SK-N-SH (cell line): ENCODE results near the gene SPDYE3. TPM values are rescaled to one million over a fixed set of nuclear protein-coding genes. Genes with fewer than 3 reads are reported as not detected.

Experiments used
- CTCF ChIA-PET: fragments of 300-600, 350-600 bp; formaldehyde crosslinking; extraction: SDS; loops from one replicate; lab custom pipeline; 2021; lab: Yijun Ruan, JAX
- POLR2A ChIA-PET: fragments of 350-600 bp; sonication (Branson Sonifier 250); formaldehyde crosslinking; extraction: SDS; loops from one replicate; lab custom pipeline; 2020; ENCODE audit warnings: antibody characterized with exemption, inconsistent platforms; lab: Yijun Ruan, JAX
- DNase-seq: peaks from one replicate; pipeline ENCODE4 v3.0.0; 2012
- H2AFZ ChIP-seq: fragments of 200-600 bp; sonication (generic); 2 replicates; pipeline ENCODE4 v1.8.1; 2016; ENCODE audit warnings: antibody characterized with exemption, mild to moderate bottlenecking, low read depth
- H3F3A ChIP-seq: fragments of 200-600 bp; sonication (generic); replicated peaks from 2 replicates; pipeline ENCODE3; 2016; ENCODE audit warnings: antibody characterized with exemption, mild to moderate bottlenecking; ENCODE audit not compliant: insufficient read depth
- H3K27ac ChIP-seq, 2 experiments: fragments of 200-500 bp in 1 of 2; fragments of 200-600 bp in 1 of 2; sonication (Bioruptor generic) in 1 of 2; sonication (generic), shearing (Covaris generic) in 1 of 2; 2 replicates each; pipeline versions ENCODE4 v1.5.1 to v1.6.1; 2014 to 2016; ENCODE audit warnings: low read depth in 2 of 2, inconsistent platforms in 1 of 2, low read length in 1 of 2, mild to moderate bottlenecking in 1 of 2, mixed read lengths in 1 of 2
- H3K27me3 ChIP-seq: fragments of 200-600 bp; sonication (generic), shearing (Covaris generic); 2 replicates; pipeline ENCODE4 v1.6.1; 2016; ENCODE audit warnings: mixed run types; ENCODE audit not compliant: insufficient read depth
- H3K36me3 ChIP-seq, 2 experiments: fragments of 200-500 bp in 1 of 2; fragments of 200-600 bp in 1 of 2; sonication (Bioruptor generic) in 1 of 2; sonication (generic) in 1 of 2; replicated peaks in 1 of 2; 2 replicates each; pipeline versions ENCODE3 to v1.5.1; 2014 to 2016; ENCODE audit warnings: low read length in 1 of 2, mild to moderate bottlenecking in 1 of 2; ENCODE audit not compliant: insufficient read depth in 2 of 2, control insufficient read depth in 1 of 2
- H3K4me1 ChIP-seq, 2 experiments: fragments of 200-500 bp in 1 of 2; fragments of 200-600 bp in 1 of 2; sonication (Bioruptor generic) in 1 of 2; sonication (generic), shearing (Covaris generic) in 1 of 2; 2 replicates each; pipeline versions ENCODE4 v1.5.1 to v1.6.1; 2014 to 2016; ENCODE audit warnings: low read depth in 1 of 2, low read length in 1 of 2, mixed run types in 1 of 2; ENCODE audit not compliant: insufficient read depth in 2 of 2, control insufficient read depth in 1 of 2
- H3K4me2 ChIP-seq: fragments of 200-600 bp; sonication (generic), shearing (Covaris generic); 2 replicates; pipeline ENCODE4 v1.6.1; 2017; ENCODE audit warnings: mixed run types
- H3K4me3 ChIP-seq, 2 experiments: fragments of 200-500 bp in 1 of 2; fragments of 200-600 bp in 1 of 2; sonication (Bioruptor generic) in 1 of 2; sonication (generic), shearing (Covaris generic) in 1 of 2; 2 replicates each; pipeline versions ENCODE4 v1.5.1 to v1.8.1; 2014 to 2016; ENCODE audit warnings: low read depth in 2 of 2, inconsistent platforms in 1 of 2, low read length in 1 of 2, mild to moderate bottlenecking in 1 of 2, mixed read lengths in 1 of 2, moderate library complexity in 1 of 2
- H3K79me2 ChIP-seq: fragments of 200-600 bp; sonication (generic); 2 replicates; pipeline ENCODE4 v1.8.1; 2017; ENCODE audit warnings: mild to moderate bottlenecking; ENCODE audit not compliant: insufficient read depth
- H3K9ac ChIP-seq: fragments of 200-600 bp; sonication (generic); 2 replicates; pipeline ENCODE4 v1.6.1; 2017; ENCODE audit warnings: mixed run types
- H3K9me2 ChIP-seq: fragments of 200-600 bp; sonication (generic); 2 replicates; pipeline ENCODE4 v1.6.1; 2017; ENCODE audit warnings: mixed run types
- H3K9me3 ChIP-seq: fragments of 200-600 bp; sonication (generic); 2 replicates; pipeline ENCODE4 v1.6.1; 2017; ENCODE audit warnings: mixed run types, mild to moderate bottlenecking, moderate library complexity
- H4K20me1 ChIP-seq: fragments of 200-600 bp; sonication (generic); 2 replicates; pipeline ENCODE4 v1.6.1; 2017; ENCODE audit warnings: mild to moderate bottlenecking, mixed run types; ENCODE audit not compliant: insufficient read depth
- CHD2 ChIP-seq: fragments of 150-350 bp; IDR thresholded peaks from 2 replicates; pipeline ENCODE4 v1.6.1; 2018; ENCODE audit warnings: low read length; ENCODE audit not compliant: partially characterized antibody
- EP300 ChIP-seq, 2 experiments: IDR thresholded peaks; 2 replicates each; pipeline versions ENCODE4 v1.4.0 to v1.6.1; 2012; ENCODE audit warnings: borderline replicate concordance in 1 of 2, low read depth in 1 of 2, low read length in 1 of 2
- EZH2phosphoT487 ChIP-seq: fragments of 200-600 bp; sonication (generic); IDR thresholded peaks from 2 replicates; pipeline ENCODE4 v1.6.1; 2017; ENCODE audit warnings: low read depth, mixed run types, mild to moderate bottlenecking, antibody characterized with exemption, moderate library complexity, borderline replicate concordance
- FOSL2 ChIP-seq: IDR thresholded peaks from 2 replicates; pipeline ENCODE4 v1.4.0; 2012; ENCODE audit warnings: low read depth, mild to moderate bottlenecking, moderate library complexity, borderline replicate concordance
- FOXM1 ChIP-seq: IDR thresholded peaks from 2 replicates; pipeline ENCODE4 v1.4.0; 2012; ENCODE audit warnings: low read depth, mild to moderate bottlenecking
- GABPA ChIP-seq: IDR thresholded peaks from 2 replicates; pipeline ENCODE4 v1.4.0; 2012; ENCODE audit warnings: low read depth, mild to moderate bottlenecking
- GATA2 ChIP-seq: sonication (generic); formaldehyde crosslinking; IDR thresholded peaks from 2 replicates; pipeline ENCODE4 v1.5.0; 2020; ENCODE audit warnings: mild to moderate bottlenecking, missing genetic modification reagents
- MAX ChIP-seq: IDR thresholded peaks from 2 replicates; pipeline ENCODE4 v1.4.0; 2012; ENCODE audit warnings: low read depth
- MEF2A ChIP-seq: IDR thresholded peaks from 2 replicates; pipeline ENCODE4 v1.4.0; 2012; ENCODE audit warnings: low read depth, borderline replicate concordance
- MXI1 ChIP-seq: IDR thresholded peaks from 2 replicates; pipeline ENCODE4 v1.6.1; 2012; ENCODE audit warnings: mild to moderate bottlenecking, low read depth, low read length, improper control_type of control experiment
- NFIC ChIP-seq: IDR thresholded peaks from 2 replicates; pipeline ENCODE4 v1.4.0; 2012; ENCODE audit warnings: borderline replicate concordance
- POLR2AphosphoS5 ChIP-seq: IDR thresholded peaks from 2 replicates; pipeline ENCODE4 v1.6.1; 2012; ENCODE audit warnings: low read depth, low read length
- RCOR1 ChIP-seq: fragments of 150-350 bp; IDR thresholded peaks from 2 replicates; pipeline ENCODE4 v1.6.1; 2017; ENCODE audit warnings: antibody characterized with exemption, low read length
- RFX5 ChIP-seq: IDR thresholded peaks from 2 replicates; pipeline ENCODE4 v1.6.1; 2012; ENCODE audit warnings: mild to moderate bottlenecking, improper control_type of control experiment, low read length
- RXRA ChIP-seq: IDR thresholded peaks from 2 replicates; pipeline ENCODE4 v1.4.0; 2012; ENCODE audit warnings: low read depth, mild to moderate bottlenecking, borderline replicate concordance
- SMC3 ChIP-seq: IDR thresholded peaks from 2 replicates; pipeline ENCODE4 v1.6.1; 2012; ENCODE audit warnings: low read depth, low read length, improper control_type of control experiment
- USF2 ChIP-seq: fragments of 150-350 bp; IDR thresholded peaks from 2 replicates; pipeline ENCODE4 v1.6.1; 2017; ENCODE audit warnings: antibody characterized with exemption, low read length, low read depth, borderline replicate concordance
- YY1 ChIP-seq: IDR thresholded peaks from 2 replicates; pipeline ENCODE4 v1.4.0; 2012; ENCODE audit warnings: low read depth, mild to moderate bottlenecking
- ZBTB33 ChIP-seq: IDR thresholded peaks from 2 replicates; pipeline ENCODE4 v1.4.0; 2012; ENCODE audit warnings: low read depth, borderline replicate concordance
- WGBS: methylation state at CpG from one replicate; pipeline ENCODE4 v1.1.6; 2017; ENCODE audit warnings: low lambda C conversion rate; 5-methylcytosine and 5-hydroxymethylcytosine counted together
- polyA plus RNA-seq, 3 experiments: library from polyadenylated mRNA; depleted of rRNA; stranded (reverse); fragments of >200 nt; gene quantifications; 2 replicates each; pipeline ENCODE4 v1.2.3, GENCODE V29; 2012

SPDYE3 gene
- polyA plus RNA-seq, 1 of the 3 experiments (the other 2 are of a cell fraction) = not detected

DNA sequence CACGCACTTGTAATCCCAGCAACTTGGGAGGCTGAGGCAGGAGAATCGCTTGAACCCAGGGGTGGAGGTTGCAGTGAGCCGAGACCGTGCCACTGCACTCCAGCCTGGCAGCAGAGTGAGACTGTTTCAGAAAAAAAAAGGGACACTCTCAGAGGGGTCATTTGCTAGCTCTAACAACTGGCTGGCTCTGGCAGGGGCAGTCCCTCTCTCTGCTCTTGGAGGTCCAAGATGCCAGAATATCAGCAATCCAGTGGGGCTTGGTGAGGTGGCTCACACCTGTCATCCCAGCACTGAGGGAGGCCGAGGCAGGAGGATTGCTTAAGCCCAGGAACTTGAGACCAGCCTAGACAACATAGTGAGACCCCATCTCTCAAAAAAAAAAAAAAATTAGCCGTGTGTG lies 63.2 kb downstream of the SPDYE3 start:
- Histone ChIP-seq H3K36me3 (peaks cover 0 to 3% of the 10 kb centered on the region in 2 experiments), H3K9ac (no peak overlapping the region), H4K20me1 (no peaks in the 10 kb centered on the region), H3K9me3 (no peaks in the 10 kb centered on the region), H3F3A (peaks cover under 1% of the 10 kb centered on the region), H3K27ac (no peak overlapping the region), H3K27me3 (no peaks in the 10 kb centered on the region), H3K9me2 (no peaks in the 10 kb centered on the region), H3K79me2 (no peaks in the 10 kb centered on the region), H3K4me2 (no peak overlapping the region), H2AFZ (no peak overlapping the region), H3K4me1 (peaks cover 5 to 7% of the 10 kb centered on the region in 2 experiments; a peak in 1 of 4 replicates), H3K4me3 (no peak overlapping the region)
- ChIA-PET CTCF (interaction anchor here (4.8 kb wide), 1 partner anchor 37 kb away, joined by 24 read pairs; no protein-coding TSS in a partner anchor), POLR2A (no interaction called here)
- TF ChIP-seq EP300 (IDR thresholded peaks at IDR 0.05; ENCODE audit: borderline replicate concordance in 1 of 2, low read depth in 1 of 2, low read length in 1 of 2) (no peak), SMC3 (no peak), POLR2AphosphoS5 (no peak), FOXM1 (no peak), GABPA (no peak), RFX5 (no peak), RCOR1 (no peak), MXI1 (no peak), GATA2 (CRISPR knock-in tag) (no peak), NFIC (no peak), USF2 (no peak), MAX (no peak), ZBTB33 (no peak), CHD2 (no peak), FOSL2 (no peak), EZH2phosphoT487 (no peak), MEF2A (no peak), RXRA (no peak), YY1 (no peak)
- 91% methylated on average over 6 of the region's 6 CpGs for WGBS
- DNase-seq = no peak
